Transverse colon (tissue), 4 donors: ENCODE results near the gene SCGB3A1. TPM values are rescaled to one million over a fixed set of nuclear protein-coding genes. Genes with fewer than 3 reads are reported as not detected.

ENCODE experiments used
- DNase-seq: peaks from one replicate; pipeline ENCODE4 v3.0.0-alpha.2; 2019
- H3K27ac ChIP-seq, 4 donors: fragments of 200-600 bp; sonication (generic); 2 replicates each; pipeline ENCODE4 v1.5.1; 2016 to 2018; ENCODE audit warnings: inconsistent platforms in 4 of 4
- H3K27me3 ChIP-seq: fragments of 200-600 bp; sonication (generic); 2 replicates; pipeline ENCODE4 v1.5.1; 2017; ENCODE audit warnings: inconsistent platforms
- H3K36me3 ChIP-seq, 4 donors: fragments of 200-600 bp; sonication (generic); 2 replicates each; pipeline ENCODE4 v1.5.1; 2017 to 2019; ENCODE audit warnings: inconsistent platforms in 4 of 4
- H3K4me1 ChIP-seq, 4 donors: fragments of 200-600 bp; sonication (generic); 2 replicates each; pipeline ENCODE4 v1.5.1; 2017 to 2020; ENCODE audit warnings: inconsistent platforms in 4 of 4
- H3K4me3 ChIP-seq, 4 donors: fragments of 200-600 bp; sonication (generic); 1 replicate in 1 of 4; 2 replicates in 3 of 4; pipeline versions ENCODE4 v1.5.1 to v1.6.1; 2017 to 2019; ENCODE audit warnings: inconsistent platforms in 4 of 4
- H3K9me3 ChIP-seq, 2 donors: fragments of 200-600 bp; sonication (generic); 2 replicates each; pipeline ENCODE4 v1.5.1; 2017 to 2019; ENCODE audit warnings: inconsistent platforms in 2 of 2
- CTCF ChIP-seq, 5 experiments: fragments of 200-600 bp in 3 of 5; fragments of 450-650 bp in 2 of 5; sonication (generic) in 3 of 5; IDR thresholded peaks; 1 replicate in 2 of 5; 2 replicates in 3 of 5; pipeline ENCODE4 v1.5.1; 2016 to 2017; ENCODE audit warnings: antibody characterized with exemption in 5 of 5, inconsistent platforms in 3 of 5, mild to moderate bottlenecking in 2 of 5, moderate library complexity in 1 of 5
- EP300 ChIP-seq: sonication (generic); formaldehyde crosslinking; IDR thresholded peaks from one replicate; pipeline ENCODE4 v1.6.1; 2017; ENCODE audit warnings: antibody characterized with exemption, low read depth
- POLR2A ChIP-seq: fragments of 450-650 bp; IDR thresholded peaks from one replicate; pipeline ENCODE4 v1.6.1; 2016; ENCODE audit warnings: antibody characterized with exemption, mild to moderate bottlenecking, moderate library complexity
- POLR2AphosphoS5 ChIP-seq, 3 donors: sonication (generic); formaldehyde crosslinking; IDR thresholded peaks; one replicate each; pipeline ENCODE4 v1.6.1; 2016; ENCODE audit warnings: antibody characterized with exemption in 3 of 3
- WGBS, 2 donors: methylation state at CpG; one replicate each; pipeline ENCODE4 v1.1.5; 2018; ENCODE audit warnings: low coverage in 1 of 2; 5-methylcytosine and 5-hydroxymethylcytosine counted together
- in situ Hi-C, 4 donors: fragments of 200-750 bp; cut with MboI; loops; one replicate each; pipeline versions ENCODE4 v1.15.0 to v1.15.1; 2017; ENCODE audit warnings: low sequenced_read_pairs in 3 of 4, low pct_ligation_motif_present in 1 of 4, low pct_unique_long_range_greater_than_20kb in 1 of 4
- intact Hi-C: fragments of 100-400 bp; cut with DNase I; formaldehyde crosslinking; loops from one replicate; pipeline ENCODE4 v1.15.1; 2023; ENCODE audit warnings: low total_unique reads
- total RNA-seq, 4 donors: library from RNA; depleted of rRNA; stranded (reverse); fragments of >200 nt; gene quantifications; one replicate each; pipeline ENCODE4 v1.1.0, GENCODE V29; 2016

SCGB3A1 gene
- total RNA-seq, 4 donors from 2014 or later, result not detected

GRCh38 chr5:180612683-180613082 is 21.4 kb upstream of the SCGB3A1 start:
- 76% methylated on average over 15 of the region's 15 CpGs; no CpG with 5 or more reads in 1 of the 2 donors for WGBS, 2 donors
- TF ChIP-seq POLR2AphosphoS5 (IDR thresholded peaks at IDR 0.05), result no peak
- no peak for TF ChIP-seq EP300
- no peak for TF ChIP-seq CTCF (IDR thresholded peaks at IDR 0.05)
- no peak for TF ChIP-seq POLR2A

DNA sequence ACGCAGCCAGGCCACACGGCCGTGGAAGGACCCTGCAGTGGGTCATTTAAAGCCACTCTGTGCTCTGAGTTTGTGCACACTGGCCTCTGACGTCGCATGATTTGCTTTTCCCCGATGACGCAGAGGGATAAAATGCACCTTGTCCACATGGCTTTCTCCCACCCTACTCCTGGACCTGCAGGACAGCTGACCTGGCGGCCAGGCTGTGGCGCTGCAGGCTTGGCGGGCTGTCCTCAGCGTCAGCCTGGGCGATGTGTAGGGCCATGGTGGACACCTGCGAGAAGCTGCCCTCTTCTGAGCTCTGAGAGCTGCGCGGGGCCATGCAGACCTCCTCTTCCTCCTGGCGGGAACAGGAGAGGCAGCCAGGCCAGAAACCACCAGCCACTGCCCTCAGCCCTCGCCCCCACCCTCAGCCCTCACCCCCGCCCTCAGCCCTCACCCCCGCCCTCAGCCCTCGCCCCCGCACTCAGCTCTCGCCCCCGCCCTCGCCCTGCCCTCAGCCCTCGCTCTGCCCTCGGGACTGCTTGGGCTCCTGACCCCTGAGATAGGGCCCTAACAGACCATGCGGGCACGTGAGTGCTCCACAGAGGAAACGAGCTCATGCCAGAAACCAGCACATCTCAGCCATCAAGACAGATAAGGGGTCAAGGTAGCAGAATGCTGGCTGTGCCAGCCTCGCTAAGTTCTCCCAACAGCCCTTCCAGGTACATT is 20.0 kb upstream of the SCGB3A1 start:
- no peaks in the 10 kb centered on the region for H3K36me3 ChIP-seq
- intact Hi-C loops (no loop called here), in situ Hi-C loops (no loop called here)
- no peaks in the 10 kb centered on the region for H3K9me3 ChIP-seq
- no peak overlapping the region for H3K27ac ChIP-seq
- H3K27me3 ChIP-seq, result no peaks in the 10 kb centered on the region
- H3K4me1 ChIP-seq, result no peaks in the 10 kb centered on the region
- no peak for DNase-seq
- H3K4me3 ChIP-seq, result no peak overlapping the region
- WGBS, 2 donors, result 81% methylated on average over 24 of the region's 30 CpGs; no CpG with 5 or more reads in 1 of the 2 donors
- TF ChIP-seq CTCF (IDR thresholded peaks at IDR 0.05) (no peak), EP300 (no peak), POLR2A (no peak), POLR2AphosphoS5 (IDR thresholded peaks at IDR 0.05) (no peak)

More at GRCh38 chr5:180612683-180613082, 21.4 kb upstream of the SCGB3A1 start:
- Histone ChIP-seq H3K4me1 (no peaks in the 10 kb centered on the region), H3K9me3 (no peaks in the 10 kb centered on the region), H3K27ac (no peak overlapping the region), H3K27me3 (no peaks in the 10 kb centered on the region), H3K36me3 (no peaks in the 10 kb centered on the region), H3K4me3 (no peak overlapping the region)
- in situ Hi-C loops, result no loop called here
- DNase-seq, result no peak
- intact Hi-C loops, result no loop called here

- intact Hi-C loops, result no loop called here
- no peaks in the 10 kb centered on the region for H3K9me3 ChIP-seq
- no peaks in the 10 kb centered on the region for H3K36me3 ChIP-seq
- no peaks in the 10 kb centered on the region for H3K27me3 ChIP-seq
- H3K4me1 ChIP-seq, result no peaks in the 10 kb centered on the region
- TF ChIP-seq POLR2A (no peak), EP300 (no peak), CTCF (IDR thresholded peaks at IDR 0.05) (no peak), POLR2AphosphoS5 (IDR thresholded peaks at IDR 0.05) (no peak)
- no peak overlapping the region for H3K27ac ChIP-seq
- DNase-seq, result no peak
- no peak overlapping the region for H3K4me3 ChIP-seq
- in situ Hi-C loops, result no loop called here
- 75% methylated on average over 22 of the region's 23 CpGs; no CpG with 5 or more reads in 1 of the 2 donors for WGBS, 2 donors
These were observed 18.7 kb upstream of the SCGB3A1 start for GRCh38 chr5:180609817-180610550.

DNA sequence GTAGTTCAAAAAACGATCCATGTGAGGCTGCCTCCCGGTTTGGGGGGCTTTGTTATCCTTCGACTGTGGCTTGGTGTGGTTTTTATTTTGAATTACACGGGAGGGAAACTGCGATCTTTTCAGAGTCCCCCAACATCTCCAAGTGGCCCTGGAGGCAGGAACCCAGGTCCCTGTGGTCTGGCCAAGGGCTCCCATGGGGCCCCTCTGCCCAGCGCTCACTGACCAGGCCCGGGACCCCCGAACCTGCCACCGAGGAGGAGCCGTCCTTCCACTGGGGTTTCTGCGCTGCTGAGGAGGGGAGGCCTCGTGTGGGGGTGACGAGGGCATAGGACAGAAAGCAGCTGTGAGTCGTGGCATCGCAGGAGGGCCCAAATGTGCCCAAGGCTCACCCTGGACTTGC is 18.1 kb upstream of the SCGB3A1 start:
- no peaks in the 10 kb centered on the region for H3K27me3 ChIP-seq
- no peak for DNase-seq
- TF ChIP-seq POLR2AphosphoS5 (IDR thresholded peaks at IDR 0.05), result no peak
- TF ChIP-seq POLR2A, result no peak
- TF ChIP-seq EP300, result no peak
- no peak for TF ChIP-seq CTCF (IDR thresholded peaks at IDR 0.05)
- H3K27ac ChIP-seq, result no peak overlapping the region
- H3K36me3 ChIP-seq, result no peaks in the 10 kb centered on the region
- 78% methylated on average over 14 of the region's 15 CpGs; no CpG with 5 or more reads in 1 of the 2 donors for WGBS, 2 donors
- intact Hi-C loops, result no loop called here
- H3K4me1 ChIP-seq, result no peaks in the 10 kb centered on the region
- no peak overlapping the region for H3K4me3 ChIP-seq
- H3K9me3 ChIP-seq, result no peaks in the 10 kb centered on the region
- in situ Hi-C loops, result no loop called here
